ENCODE results near the gene PXDN.
"Not testable (repeated sequence)": the region's sequence is repeated elsewhere in the genome, so short reads cannot be mapped to it uniquely, and the experiment has no call there.

PXDN gene

DNA sequence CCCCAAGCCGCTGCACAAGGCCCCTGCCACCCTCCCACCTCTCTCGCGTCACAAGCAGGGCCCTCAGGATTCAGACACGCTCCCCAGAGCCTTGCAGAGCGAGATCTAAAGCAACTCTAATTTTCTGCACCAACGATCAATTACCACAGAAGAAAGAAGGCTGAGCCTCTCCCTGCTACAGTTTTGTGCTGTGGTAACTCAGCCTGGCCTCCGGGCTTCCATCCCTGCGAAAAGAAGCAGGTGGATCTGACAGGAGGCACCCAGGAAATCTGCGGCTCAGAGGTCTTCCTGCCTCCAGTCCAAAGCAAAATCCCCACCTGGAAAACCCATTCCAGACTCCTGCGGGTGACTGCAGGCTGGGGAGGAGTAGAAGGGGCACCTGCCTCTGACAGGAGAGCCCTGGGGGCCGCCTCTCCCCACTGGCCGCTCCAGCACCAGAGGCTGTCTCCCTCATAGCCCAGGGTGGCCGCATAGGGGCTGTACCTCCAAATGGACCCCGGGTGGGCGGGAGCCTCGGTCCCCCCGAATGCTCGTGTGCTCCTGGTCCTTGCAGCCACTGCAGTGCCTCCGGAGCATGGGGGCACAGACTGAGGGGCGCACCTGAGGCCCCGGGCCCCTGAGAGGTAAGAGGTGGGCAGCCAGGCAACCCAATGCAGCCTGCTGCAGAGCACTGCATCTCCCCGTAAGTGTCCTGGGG is 31.0 kb downstream of the PXDN start:
- DNase-seq (ENCODE audit: insufficient read length): no peak
- FAIRE-seq: no peak
- TF ChIP-seq POLR2AphosphoS5 (IDR thresholded peaks at IDR 0.05; ENCODE audit: low read depth, low read length): no peak
- TF ChIP-seq TAF1 (IDR thresholded peaks at IDR 0.05; ENCODE audit: borderline replicate concordance, low read depth, low read length): no peak
- TF ChIP-seq POLR2A (IDR thresholded peaks at IDR 0.05; ENCODE audit: low read depth, low read length): no peak

DNA sequence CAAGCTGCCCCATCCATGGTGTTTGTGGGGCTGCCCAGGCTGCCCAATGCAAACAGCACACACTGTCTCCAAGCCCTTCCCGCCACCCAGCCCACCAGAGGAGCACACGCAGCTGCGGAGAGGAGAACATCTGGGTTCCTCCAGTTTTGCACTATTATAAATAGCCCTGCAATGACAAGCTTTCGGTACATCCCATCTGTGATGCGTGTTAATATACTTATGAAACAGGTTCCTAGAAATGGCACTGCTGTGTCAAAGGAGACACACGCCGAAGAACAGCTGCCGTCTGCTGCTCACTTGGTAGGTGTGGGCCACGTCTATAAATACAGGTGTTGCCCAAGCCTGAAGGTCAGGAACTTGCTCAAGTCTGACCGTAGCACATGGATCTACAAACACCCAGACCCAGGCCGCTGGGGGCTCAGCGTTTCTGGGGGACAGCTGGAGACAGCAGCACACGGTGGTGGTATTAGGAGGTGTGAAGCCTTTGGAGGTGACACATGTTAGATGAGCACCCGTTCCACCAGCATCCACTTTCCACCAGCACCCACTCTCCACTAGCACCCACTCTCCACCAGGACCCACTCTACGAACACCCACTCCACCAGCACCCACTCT is 34.3 kb downstream of the PXDN start:
- DNase-seq (ENCODE audit: insufficient read length) (no peak), FAIRE-seq (no peak)
- TF ChIP-seq TAF1 (IDR thresholded peaks at IDR 0.05; ENCODE audit: borderline replicate concordance, low read depth, low read length) (no peak), POLR2A (IDR thresholded peaks at IDR 0.05; ENCODE audit: low read depth, low read length) (no peak), POLR2AphosphoS5 (IDR thresholded peaks at IDR 0.05; ENCODE audit: low read depth, low read length) (no peak)

DNA sequence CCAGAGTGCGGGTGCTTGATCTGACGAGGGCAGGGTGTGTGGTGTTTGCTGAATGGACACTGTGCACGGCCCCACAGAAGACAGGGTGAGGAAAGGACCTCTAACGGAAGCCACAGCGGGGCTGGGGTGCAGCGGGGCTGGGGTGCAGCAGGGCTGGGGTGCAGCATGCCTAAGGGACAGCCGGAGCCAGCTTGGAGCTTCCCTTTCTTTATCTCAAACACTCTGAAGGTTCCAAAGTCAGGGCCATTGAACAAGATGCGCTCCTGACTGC is 35.0 kb downstream of the PXDN start:
- FAIRE-seq (no peak), DNase-seq (ENCODE audit: insufficient read length) (no peak)
- TF ChIP-seq POLR2AphosphoS5 (IDR thresholded peaks at IDR 0.05; ENCODE audit: low read depth, low read length) (no peak), POLR2A (IDR thresholded peaks at IDR 0.05; ENCODE audit: low read depth, low read length) (no peak), TAF1 (IDR thresholded peaks at IDR 0.05; ENCODE audit: borderline replicate concordance, low read depth, low read length) (no peak)

DNA sequence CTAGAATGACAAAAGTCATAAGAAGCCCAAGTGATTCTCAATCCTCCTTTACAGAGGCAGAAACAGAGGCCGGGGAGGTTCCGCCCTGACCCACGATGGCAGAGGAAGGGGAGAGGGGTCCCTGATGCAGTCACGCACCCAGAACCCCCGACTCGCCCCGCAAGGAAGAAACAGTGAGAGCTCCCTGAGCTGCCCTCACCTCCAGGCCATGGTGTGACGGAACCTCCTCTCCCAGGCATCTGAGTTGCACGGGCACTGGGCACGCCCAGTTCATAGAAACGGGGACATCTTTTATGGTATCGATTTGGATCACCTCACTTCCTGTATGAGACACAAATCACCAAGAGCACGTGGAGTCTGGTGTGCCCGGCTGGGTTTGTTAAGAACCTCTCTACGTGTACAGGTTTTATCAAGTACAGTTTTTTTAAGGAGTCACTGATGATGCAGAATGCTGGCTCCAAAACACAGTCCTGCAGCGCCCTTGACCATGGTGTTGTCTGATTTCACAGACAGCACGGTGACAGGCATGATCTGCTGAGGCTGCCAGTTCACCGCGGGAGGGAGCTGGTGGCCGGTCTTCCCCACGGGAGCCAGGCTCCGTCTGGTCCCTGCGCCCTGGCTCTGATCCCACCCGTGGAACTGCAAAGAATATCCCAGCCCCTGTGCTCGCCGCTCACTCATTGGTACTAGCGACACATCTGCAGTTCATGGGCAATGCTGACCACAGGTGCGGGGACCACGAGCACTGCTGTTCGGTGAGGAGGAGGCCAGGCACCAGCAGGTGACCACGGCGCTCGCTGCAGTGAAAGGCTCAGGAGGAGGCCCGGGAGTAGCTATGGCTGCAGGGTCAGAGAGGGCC is 35.6 kb downstream of the PXDN start:
- DNase-seq (ENCODE audit: insufficient read length) (no peak), FAIRE-seq (no peak)
- TF ChIP-seq TAF1 (IDR thresholded peaks at IDR 0.05; ENCODE audit: borderline replicate concordance, low read depth, low read length) (no peak), POLR2AphosphoS5 (IDR thresholded peaks at IDR 0.05; ENCODE audit: low read depth, low read length) (no peak), POLR2A (IDR thresholded peaks at IDR 0.05; ENCODE audit: low read depth, low read length) (no peak)

DNA sequence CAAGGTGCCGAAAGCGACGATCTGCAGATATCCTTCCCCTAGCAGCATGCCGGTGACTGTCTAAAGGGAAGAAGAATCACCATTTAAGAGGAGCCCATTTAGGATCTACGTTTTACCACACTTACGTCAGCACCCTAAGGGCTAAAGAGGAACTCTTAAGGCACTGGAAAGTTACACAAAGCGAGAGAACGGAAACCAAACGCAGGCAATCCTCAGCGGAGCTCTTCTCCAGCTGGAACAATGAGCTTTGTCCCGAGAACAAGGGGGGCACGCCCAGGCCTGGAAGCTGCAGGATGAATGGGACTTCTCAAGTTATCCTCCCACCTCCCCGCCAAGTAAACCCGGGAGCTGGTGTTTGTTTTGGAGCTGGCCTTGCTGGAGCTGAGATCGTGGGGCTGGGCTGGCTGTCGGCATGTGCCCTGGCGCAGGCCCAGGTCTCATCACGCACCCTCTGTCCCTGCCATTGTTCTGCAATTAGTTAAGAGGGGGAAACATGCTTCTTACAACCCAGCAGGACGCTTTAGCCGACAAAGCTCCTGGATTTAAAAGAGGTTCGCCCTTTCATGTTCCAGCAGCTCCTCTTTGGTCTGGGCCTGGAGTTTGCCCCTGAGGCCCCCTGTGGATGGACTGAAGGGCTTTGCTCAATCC is 36.4 kb downstream of the PXDN start:
- no peak for TF ChIP-seq POLR2A (IDR thresholded peaks at IDR 0.05; ENCODE audit: low read depth, low read length)
- TF ChIP-seq POLR2AphosphoS5 (IDR thresholded peaks at IDR 0.05; ENCODE audit: low read depth, low read length): no peak
- no peak for TF ChIP-seq TAF1 (IDR thresholded peaks at IDR 0.05; ENCODE audit: borderline replicate concordance, low read depth, low read length)
- no peak for FAIRE-seq
- DNase-seq (ENCODE audit: insufficient read length): no peak

DNA sequence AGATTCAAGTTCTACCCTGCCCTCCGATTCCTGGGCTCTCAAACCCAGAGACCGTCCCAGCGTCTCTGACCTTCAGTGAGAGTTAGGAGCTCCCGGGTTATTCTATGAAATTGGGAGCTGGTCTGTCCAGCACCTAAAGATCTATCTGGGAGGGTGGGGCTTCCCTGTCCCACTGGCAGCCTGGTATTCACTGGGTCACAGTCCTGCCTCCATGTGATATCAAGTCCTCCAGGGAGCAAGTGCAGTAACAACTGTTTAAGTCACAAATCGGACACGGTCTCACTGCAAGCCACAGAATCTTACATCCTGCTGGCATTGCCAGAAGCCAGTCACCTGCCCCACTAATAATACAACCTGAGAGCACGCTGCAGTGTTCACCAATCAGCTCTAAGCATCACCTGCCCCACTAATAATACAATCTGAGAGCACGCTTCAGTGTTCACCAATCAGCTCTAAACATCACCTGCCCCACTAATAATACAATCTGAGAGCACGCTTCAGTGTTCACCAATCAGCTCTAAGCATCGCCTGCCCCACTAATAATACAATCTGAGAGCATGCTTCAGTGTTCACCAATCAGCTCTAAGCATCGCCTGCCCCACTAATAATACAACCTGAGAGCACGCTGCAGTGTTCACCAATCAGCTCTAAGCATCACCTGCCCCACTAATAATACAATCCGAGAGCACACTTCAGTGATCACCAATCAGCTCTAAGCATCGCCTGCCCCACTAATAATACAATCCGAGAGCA is 38.0 kb downstream of the PXDN start:
- DNase-seq (ENCODE audit: insufficient read length); FAIRE-seq: not testable (repeated sequence)

DNA sequence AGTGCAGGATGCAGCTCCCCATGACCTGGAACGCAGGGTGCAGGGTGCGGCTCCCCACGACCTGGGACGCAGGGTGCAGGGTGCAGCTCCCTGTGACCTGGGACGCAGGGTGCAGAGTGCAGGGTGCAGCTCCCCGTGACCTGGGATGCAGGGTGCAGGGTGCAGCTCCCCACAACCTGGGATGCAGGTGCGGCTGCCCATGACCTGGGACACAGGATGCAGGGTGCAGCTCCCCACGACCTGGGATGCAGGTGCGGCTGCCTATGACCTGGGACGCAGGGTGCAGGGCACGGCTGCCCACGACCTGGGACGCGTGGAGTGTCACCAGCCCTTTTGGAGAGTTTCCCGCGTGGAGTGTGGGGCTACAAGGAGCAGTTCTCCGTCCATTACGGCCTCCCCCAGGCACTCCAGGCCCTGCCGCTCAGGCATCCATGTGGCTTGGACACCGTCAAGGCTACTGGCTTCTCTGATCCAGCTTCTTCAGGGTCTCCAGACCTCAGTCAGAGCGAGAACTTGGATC is 38.7 kb downstream of the PXDN start:
- no peak for TF ChIP-seq TAF1 (IDR thresholded peaks at IDR 0.05; ENCODE audit: borderline replicate concordance, low read depth, low read length)
- TF ChIP-seq POLR2A (IDR thresholded peaks at IDR 0.05; ENCODE audit: low read depth, low read length): no peak
- no peak for TF ChIP-seq POLR2AphosphoS5 (IDR thresholded peaks at IDR 0.05; ENCODE audit: low read depth, low read length)
- no peak for FAIRE-seq

DNA sequence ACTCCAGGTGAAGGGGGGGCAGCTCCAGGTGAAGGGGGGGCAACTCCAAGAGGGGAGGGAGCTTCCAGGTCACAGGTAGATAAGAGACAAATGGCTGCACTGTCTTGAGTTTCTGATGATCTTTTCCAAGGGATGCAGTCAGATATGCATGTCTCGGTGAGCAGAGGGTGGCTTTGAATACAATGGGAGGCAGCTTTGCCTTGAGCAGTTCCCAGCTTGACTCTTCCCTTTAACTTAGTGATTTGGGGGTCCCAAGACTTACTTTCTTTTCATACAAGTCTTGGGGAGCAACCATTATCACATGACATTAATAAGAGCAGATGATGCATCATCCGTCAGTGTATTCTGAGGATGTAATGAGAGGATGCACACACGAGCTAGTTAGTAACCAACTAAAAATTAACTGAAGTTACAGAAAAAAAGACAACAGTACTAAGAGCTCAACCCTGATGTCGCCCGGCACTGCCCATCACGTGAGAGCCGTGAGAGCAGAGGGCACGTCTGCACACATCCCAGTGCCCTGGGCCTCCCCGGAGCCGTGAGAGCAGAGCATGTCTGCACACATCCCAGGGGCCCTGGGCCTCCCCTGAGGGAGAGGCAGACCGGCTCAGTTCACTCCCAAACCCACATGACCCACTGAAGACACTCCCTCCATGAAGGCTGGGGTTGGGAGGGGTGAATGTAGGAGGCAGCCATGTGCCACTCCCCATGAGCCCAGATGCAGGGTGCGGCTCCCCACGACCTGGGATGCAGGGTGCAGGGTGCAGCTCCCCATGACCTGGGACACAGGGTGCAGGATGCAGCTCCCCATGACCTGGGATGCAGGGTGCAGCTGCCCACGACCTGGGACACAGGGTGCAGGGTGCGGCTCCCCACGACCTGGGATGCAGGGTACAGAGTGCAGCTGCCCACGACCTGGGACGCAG is 39.4 kb downstream of the PXDN start:
- TF ChIP-seq POLR2A (IDR thresholded peaks at IDR 0.05; ENCODE audit: low read depth, low read length): no peak
- no peak for TF ChIP-seq POLR2AphosphoS5 (IDR thresholded peaks at IDR 0.05; ENCODE audit: low read depth, low read length)
- no peak for TF ChIP-seq TAF1 (IDR thresholded peaks at IDR 0.05; ENCODE audit: borderline replicate concordance, low read depth, low read length)
- no peak for DNase-seq (ENCODE audit: insufficient read length)
- no peak for FAIRE-seq

More for the DNA sequence above, 38.7 kb downstream of the PXDN start:
- DNase-seq (ENCODE audit: insufficient read length): no peak

DNA sequence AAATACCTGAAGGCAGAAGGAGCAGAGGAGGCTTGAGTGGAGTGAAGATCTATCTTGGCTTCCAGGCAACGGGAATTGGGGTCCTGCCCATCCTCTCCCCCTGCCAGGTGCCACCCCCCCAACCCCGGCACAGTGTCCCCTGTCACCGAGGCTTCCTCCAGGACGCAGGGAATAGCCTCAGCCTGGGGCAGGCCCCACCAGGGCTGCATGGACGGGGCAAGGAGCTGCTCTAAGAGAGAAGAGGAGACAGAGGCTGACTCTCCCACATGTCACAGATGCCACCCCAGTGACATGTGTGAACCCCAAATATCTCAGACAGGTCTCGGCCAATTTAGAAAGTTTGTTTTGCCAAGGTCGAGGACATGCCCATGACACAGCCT is 42.1 kb downstream of the PXDN start:
- FAIRE-seq: no peak

DNA sequence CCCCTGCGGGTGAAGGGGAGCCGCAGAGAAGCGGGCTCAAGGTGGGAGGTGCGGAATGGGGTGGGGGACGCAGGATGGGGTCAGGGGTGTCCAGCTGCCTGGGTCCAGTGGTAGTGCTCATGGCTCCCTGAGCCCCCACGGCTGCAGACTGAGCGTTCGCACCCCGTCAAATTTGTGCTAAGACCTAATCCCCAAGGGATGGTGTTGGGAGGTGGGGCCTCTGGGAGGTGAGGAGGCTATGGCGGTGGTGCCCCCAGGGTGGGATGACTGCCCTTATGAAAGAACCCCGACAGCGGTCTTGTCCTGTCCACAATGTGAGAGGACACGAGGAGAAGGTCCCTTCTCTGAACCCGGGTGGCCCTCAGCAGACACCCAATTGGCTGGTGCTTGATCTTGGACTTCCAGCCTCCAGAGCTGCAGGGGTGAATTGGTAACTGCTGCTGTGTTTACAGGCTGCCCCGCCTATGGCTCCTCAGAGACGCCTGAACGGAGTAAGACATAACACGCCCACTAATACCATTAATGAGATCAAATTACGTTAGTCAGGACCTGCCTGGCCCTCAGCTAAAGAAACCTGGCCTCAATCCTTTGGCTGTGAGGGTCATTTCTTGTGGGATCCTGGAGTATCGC is 42.6 kb downstream of the PXDN start:
- FAIRE-seq (no peak), DNase-seq (ENCODE audit: insufficient read length) (no peak)
- no peak for TF ChIP-seq POLR2AphosphoS5 (IDR thresholded peaks at IDR 0.05; ENCODE audit: low read depth, low read length)
- no peak for TF ChIP-seq TAF1 (IDR thresholded peaks at IDR 0.05; ENCODE audit: borderline replicate concordance, low read depth, low read length)
- no peak for TF ChIP-seq POLR2A (IDR thresholded peaks at IDR 0.05; ENCODE audit: low read depth, low read length)

More for the DNA sequence above, 42.1 kb downstream of the PXDN start:
- DNase-seq (ENCODE audit: insufficient read length): no peak
- no peak for TF ChIP-seq POLR2AphosphoS5 (IDR thresholded peaks at IDR 0.05; ENCODE audit: low read depth, low read length)
- no peak for TF ChIP-seq TAF1 (IDR thresholded peaks at IDR 0.05; ENCODE audit: borderline replicate concordance, low read depth, low read length)
- no peak for TF ChIP-seq POLR2A (IDR thresholded peaks at IDR 0.05; ENCODE audit: low read depth, low read length)

Data from GM12892 (cell line).